WTC11 (cell line): ENCODE data around the gene SLC1A3.

ENCODE experiments used
- ATF2 ChIP-seq: sonication (generic); formaldehyde crosslinking; IDR thresholded peaks from 2 replicates; pipeline ENCODE4 v1.8.1; 2022; ENCODE audit warnings: low read depth, missing genetic modification reagents, borderline replicate concordance
- ATF3 ChIP-seq: sonication (generic); formaldehyde crosslinking; conservative IDR thresholded peaks from 2 replicates; pipeline ENCODE4 v1.8.1; 2022; ENCODE audit warnings: mild to moderate bottlenecking, missing genetic modification reagents
- CREB1 ChIP-seq: sonication (generic); formaldehyde crosslinking; IDR thresholded peaks from 2 replicates; pipeline ENCODE4 v1.8.0; 2023; ENCODE audit warnings: mild to moderate bottlenecking, missing genetic modification reagents
- CTCF ChIP-seq: fragments of 200-600 bp; IDR thresholded peaks from 2 replicates; pipeline ENCODE4 v1.8.0; 2022; ENCODE audit warnings: antibody characterized with exemption
- E2F1 ChIP-seq: sonication (generic); formaldehyde crosslinking; IDR thresholded peaks from 2 replicates; pipeline ENCODE4 v1.8.0; 2022; ENCODE audit warnings: mild to moderate bottlenecking, missing genetic modification reagents
- ETV6 ChIP-seq: sonication (generic); formaldehyde crosslinking; IDR thresholded peaks from 2 replicates; pipeline ENCODE4 v1.8.1; 2022; ENCODE audit warnings: mild to moderate bottlenecking, missing genetic modification reagents
- FOXP4 ChIP-seq: sonication (generic); formaldehyde crosslinking; IDR thresholded peaks from 2 replicates; pipeline ENCODE4 v1.8.0; 2022; ENCODE audit warnings: mild to moderate bottlenecking, missing genetic modification reagents
- IRF1 ChIP-seq: sonication (generic); formaldehyde crosslinking; IDR thresholded peaks from 2 replicates; pipeline ENCODE4 v1.8.0; 2023; ENCODE audit warnings: missing genetic modification reagents
- JAZF1 ChIP-seq: fragments of 250-450 bp; sonication (Bioruptor Pico); IDR thresholded peaks from 2 replicates; pipeline ENCODE4 v1.9.0; 2021; ENCODE audit warnings: moderate library complexity, mild to moderate bottlenecking, inconsistent platforms
- MAX ChIP-seq: sonication (generic); formaldehyde crosslinking; IDR thresholded peaks from 2 replicates; pipeline ENCODE4 v1.8.0; 2022; ENCODE audit warnings: mild to moderate bottlenecking, missing genetic modification reagents
- SOX15 ChIP-seq: fragments of 250-450 bp; sonication (Bioruptor Pico); IDR thresholded peaks from 2 replicates; pipeline ENCODE4 v1.9.0; 2021; ENCODE audit warnings: mild to moderate bottlenecking
- TEAD1 ChIP-seq: sonication (generic); formaldehyde crosslinking; IDR thresholded peaks from 2 replicates; pipeline ENCODE4 v1.8.0; 2022; ENCODE audit warnings: mild to moderate bottlenecking, missing genetic modification reagents
- ZBTB43 ChIP-seq: sonication (generic); formaldehyde crosslinking; IDR thresholded peaks from 2 replicates; pipeline ENCODE4 v1.8.1; 2023; ENCODE audit warnings: mild to moderate bottlenecking, missing genetic modification reagents
- ZSCAN18 ChIP-seq: fragments of 250-450 bp; sonication (Bioruptor Pico); IDR thresholded peaks from 2 replicates; pipeline ENCODE4 v2.1.2; 2022; ENCODE audit warnings: mild to moderate bottlenecking, moderate library complexity

- no peak for TF ChIP-seq ETV6 (CRISPR knock-in tag)
- TF ChIP-seq JAZF1 (CRISPR knock-in tag) = no peak
- no peak for TF ChIP-seq CTCF
- TF ChIP-seq ZBTB43 (CRISPR knock-in tag) = no peak
- no peak for TF ChIP-seq TEAD1
- TF ChIP-seq CREB1 (CRISPR knock-in tag) = no peak
- TF ChIP-seq ZSCAN18 = no peak
- TF ChIP-seq ATF2 (CRISPR knock-in tag) = no peak
- no peak for TF ChIP-seq ATF3 (CRISPR knock-in tag)
- no peak for TF ChIP-seq IRF1 (CRISPR knock-in tag)
- no peak for TF ChIP-seq MAX (CRISPR knock-in tag)
- no peak for TF ChIP-seq FOXP4
- TF ChIP-seq SOX15 = no peak
- TF ChIP-seq E2F1 (CRISPR knock-in tag) = no peak
Measured at GRCh38 chr5:36600917-36601527, 5.4 kb upstream of the SLC1A3 start.
